HFFc6 (cell line): ENCODE measurements around the gene COLEC11. TPM values are rescaled to one million over a fixed set of nuclear protein-coding genes. Genes with fewer than 3 reads are reported as not detected.

ENCODE experiments used
- DNase-seq: peaks from one replicate; pipeline ENCODE4 v3.0.0-alpha.2; 2018
- H3K27ac Mint-ChIP-seq: 2 replicates; pipeline ENCODE4 v1.8.0; 2020; ENCODE audit warnings: mild to moderate bottlenecking, mixed read lengths
- H3K27me3 Mint-ChIP-seq: 2 replicates; pipeline ENCODE4 v1.8.0; 2021; ENCODE audit warnings: mild to moderate bottlenecking, moderate library complexity, mixed read lengths; ENCODE audit not compliant: insufficient read depth
- H3K36me3 Mint-ChIP-seq: 2 replicates; pipeline ENCODE4 v1.8.0; 2021; ENCODE audit warnings: low read depth, mixed read lengths
- H3K4me1 Mint-ChIP-seq: 2 replicates; pipeline ENCODE4 v1.8.0; 2020; ENCODE audit warnings: low read depth, mixed read lengths
- H3K4me3 Mint-ChIP-seq: 2 replicates; pipeline ENCODE4 v1.8.0; 2020; ENCODE audit warnings: mild to moderate bottlenecking, moderate library complexity, mixed read lengths
- H3K9me3 Mint-ChIP-seq: 2 replicates; pipeline ENCODE4 v1.8.0; 2020; ENCODE audit warnings: mild to moderate bottlenecking, mixed read lengths
- total RNA-seq, 6 experiments: library from RNA; stranded (reverse); fragmentation: NEBNext Ultra II Directional; extraction: Animal tissue kit (Norgen Biotek cat#: 25700); gene quantifications; 2 replicates in 1 of 6; 3 replicates in 5 of 6; pipeline ENCODE4 v1.2.3, GENCODE V29; 2021
- TF ChIP-seq, protein P1 (sequence below): fragments of 200-600 bp; sonication (generic); IDR thresholded peaks from 2 replicates; pipeline ENCODE4 v1.5.0; 2021; ENCODE audit warnings: antibody characterized with exemption, mild to moderate bottlenecking

Gene COLEC11
- total RNA-seq, 6 experiments from 2014 or later, result not detected

DNA sequence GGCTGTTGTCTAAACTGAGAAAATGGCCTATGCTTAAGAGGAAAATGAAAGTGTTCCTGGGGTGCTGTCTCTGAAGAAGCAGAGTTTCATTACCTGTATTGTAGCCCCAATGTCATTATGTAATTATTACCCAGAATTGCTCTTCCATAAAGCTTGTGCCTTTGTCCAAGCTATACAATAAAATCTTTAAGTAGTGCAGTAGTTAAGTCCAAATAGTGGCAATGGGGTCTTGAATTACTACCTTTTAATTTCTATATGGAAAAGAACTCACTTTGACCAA lies 49.3 kb downstream of the COLEC11 start:
- Mint-ChIP-seq H3K27me3 (peaks cover 19% of the 10 kb centered on the region), H3K4me1 (no peaks in the 10 kb centered on the region), H3K9me3 (no peaks in the 10 kb centered on the region), H3K36me3 (no peaks in the 10 kb centered on the region), H3K4me3 (no peak overlapping the region), H3K27ac (no peak overlapping the region)
- TF ChIP-seq, protein P1, sequence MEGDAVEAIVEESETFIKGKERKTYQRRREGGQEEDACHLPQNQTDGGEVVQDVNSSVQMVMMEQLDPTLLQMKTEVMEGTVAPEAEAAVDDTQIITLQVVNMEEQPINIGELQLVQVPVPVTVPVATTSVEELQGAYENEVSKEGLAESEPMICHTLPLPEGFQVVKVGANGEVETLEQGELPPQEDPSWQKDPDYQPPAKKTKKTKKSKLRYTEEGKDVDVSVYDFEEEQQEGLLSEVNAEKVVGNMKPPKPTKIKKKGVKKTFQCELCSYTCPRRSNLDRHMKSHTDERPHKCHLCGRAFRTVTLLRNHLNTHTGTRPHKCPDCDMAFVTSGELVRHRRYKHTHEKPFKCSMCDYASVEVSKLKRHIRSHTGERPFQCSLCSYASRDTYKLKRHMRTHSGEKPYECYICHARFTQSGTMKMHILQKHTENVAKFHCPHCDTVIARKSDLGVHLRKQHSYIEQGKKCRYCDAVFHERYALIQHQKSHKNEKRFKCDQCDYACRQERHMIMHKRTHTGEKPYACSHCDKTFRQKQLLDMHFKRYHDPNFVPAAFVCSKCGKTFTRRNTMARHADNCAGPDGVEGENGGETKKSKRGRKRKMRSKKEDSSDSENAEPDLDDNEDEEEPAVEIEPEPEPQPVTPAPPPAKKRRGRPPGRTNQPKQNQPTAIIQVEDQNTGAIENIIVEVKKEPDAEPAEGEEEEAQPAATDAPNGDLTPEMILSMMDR, result no peak
- DNase-seq, result no peak

DNA sequence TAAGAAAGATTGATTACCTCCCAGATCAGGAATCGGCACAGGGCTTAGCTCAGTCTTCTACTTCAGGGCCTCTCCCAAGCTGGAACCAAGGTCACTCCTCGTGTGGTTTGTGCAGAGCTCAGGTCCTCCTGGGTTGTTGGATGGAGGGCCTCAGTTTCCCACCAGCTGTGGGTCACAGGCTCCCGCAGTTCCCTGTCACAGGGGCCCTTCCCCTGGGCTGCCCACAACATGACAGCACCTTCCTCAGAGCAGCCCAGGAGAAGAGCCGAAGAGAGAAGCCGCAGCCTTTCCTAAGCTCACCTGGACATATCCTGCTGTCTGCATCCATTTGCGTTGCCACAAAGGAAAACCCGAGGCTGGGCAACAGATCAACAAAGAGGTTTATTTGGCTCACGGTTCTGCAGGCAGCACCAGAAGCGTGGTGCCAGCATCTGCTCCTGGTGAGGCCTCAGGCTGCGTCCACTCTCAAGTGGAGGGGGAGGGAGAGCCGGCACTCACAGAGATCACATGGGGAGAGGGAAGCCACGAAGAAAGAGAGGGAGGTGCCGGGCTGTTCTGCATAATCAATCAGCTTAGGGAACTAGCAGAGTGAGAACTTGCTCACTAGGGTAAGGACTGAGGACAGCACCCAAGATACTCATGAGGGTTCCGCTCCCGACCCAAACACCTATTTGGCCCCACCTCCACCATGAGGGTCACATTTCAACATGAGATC lies 50.1 kb downstream of the COLEC11 start:
- no peak overlapping the region for H3K4me3 Mint-ChIP-seq
- DNase-seq, result no peak
- TF ChIP-seq, protein P1, result no peak
- no peaks in the 10 kb centered on the region for H3K36me3 Mint-ChIP-seq
- H3K9me3 Mint-ChIP-seq, result no peaks in the 10 kb centered on the region
- H3K27me3 Mint-ChIP-seq, result peaks cover 24% of the 10 kb centered on the region
- no peak overlapping the region for H3K27ac Mint-ChIP-seq
- H3K4me1 Mint-ChIP-seq, result no peaks in the 10 kb centered on the region

DNA sequence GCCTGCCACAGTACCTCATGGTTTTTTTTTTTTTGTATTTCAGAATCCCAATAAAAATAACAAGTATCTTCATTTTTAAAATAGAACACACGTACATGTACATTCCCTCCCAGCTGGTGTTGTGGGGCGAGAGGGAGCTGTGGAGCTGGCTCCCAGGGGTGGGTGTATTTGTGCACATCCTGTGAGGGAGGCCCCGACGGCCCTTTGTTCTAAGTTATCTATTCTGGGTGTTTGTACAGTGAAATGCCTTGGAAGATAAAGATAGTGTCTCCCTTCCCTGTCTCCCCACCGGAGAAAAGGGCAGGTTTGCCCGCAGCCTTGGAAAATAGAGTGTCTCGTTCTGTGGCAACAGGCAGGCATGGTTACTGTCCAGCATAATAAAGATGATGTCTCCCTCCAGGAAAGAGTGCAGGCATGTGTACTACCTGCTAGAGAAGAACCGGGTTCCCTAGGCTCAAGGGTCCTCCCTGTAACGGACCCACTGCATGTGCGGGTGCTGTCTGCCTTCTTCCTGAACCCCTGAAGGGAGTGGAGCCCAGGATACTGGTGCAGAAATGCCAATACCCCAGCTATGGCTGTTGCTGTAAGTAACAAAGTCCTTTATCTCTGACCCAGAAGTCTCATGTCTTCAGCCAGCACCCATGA lies 51.0 kb downstream of the COLEC11 start:
- Mint-ChIP-seq H3K27me3 (peaks cover 24% of the 10 kb centered on the region), H3K9me3 (no peaks in the 10 kb centered on the region), H3K4me3 (no peak overlapping the region), H3K27ac (no peak overlapping the region), H3K36me3 (no peaks in the 10 kb centered on the region), H3K4me1 (peaks cover 3% of the 10 kb centered on the region; the same call in 1 of the 2 replicates)
- no peak for DNase-seq
- TF ChIP-seq, protein P1, result no peak

DNA sequence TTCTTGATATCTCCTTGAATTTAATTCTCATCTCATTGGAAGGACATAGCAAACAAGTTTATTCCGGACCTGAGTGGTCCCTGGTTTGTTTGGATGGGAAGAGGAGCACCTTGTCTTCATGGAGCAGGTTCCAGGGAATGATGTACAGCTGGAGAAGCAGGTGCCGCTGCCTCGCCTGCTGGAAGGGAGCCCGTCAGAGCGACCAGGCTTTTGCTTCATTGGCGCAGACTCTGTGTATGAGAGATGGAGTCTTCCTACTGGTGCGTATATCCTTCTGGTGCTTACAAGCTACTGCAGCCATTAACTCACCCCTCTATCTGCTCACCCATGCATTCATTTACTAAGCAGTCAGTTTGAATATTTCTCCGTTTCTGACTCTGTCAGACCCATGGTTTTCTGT lies 51.5 kb downstream of the COLEC11 start:
- H3K36me3 Mint-ChIP-seq, result no peaks in the 10 kb centered on the region
- H3K9me3 Mint-ChIP-seq, result no peaks in the 10 kb centered on the region
- H3K4me1 Mint-ChIP-seq, result peaks cover 8% of the 10 kb centered on the region; the same call in 1 of the 2 replicates
- peaks cover 21% of the 10 kb centered on the region for H3K27me3 Mint-ChIP-seq
- DNase-seq, result no peak
- H3K27ac Mint-ChIP-seq, result no peak overlapping the region
- no peak overlapping the region for H3K4me3 Mint-ChIP-seq
- TF ChIP-seq, protein P1, result no peak

DNA sequence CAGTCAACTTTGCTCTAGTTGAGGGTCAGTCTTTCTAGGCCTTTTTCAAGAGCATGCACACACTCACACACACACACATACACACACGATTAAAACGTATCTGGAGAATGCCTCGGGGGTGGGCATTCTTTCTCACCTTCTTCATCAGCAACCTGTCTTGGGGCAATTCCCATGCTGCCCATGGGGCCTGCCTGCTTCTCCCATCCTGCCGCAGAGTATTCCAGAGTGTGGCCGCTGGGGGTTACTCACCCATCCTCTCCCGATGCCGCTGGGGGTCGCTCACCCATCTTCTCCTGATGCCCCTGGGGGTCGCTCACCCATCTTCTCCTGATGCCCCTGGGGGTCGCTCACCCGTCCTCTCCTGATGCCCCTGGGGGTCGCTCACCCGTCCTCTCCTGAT lies 52.3 kb downstream of the COLEC11 start:
- Mint-ChIP-seq H3K27ac (no peak overlapping the region), H3K4me3 (no peak overlapping the region), H3K36me3 (no peaks in the 10 kb centered on the region), H3K9me3 (no peaks in the 10 kb centered on the region), H3K4me1 (peaks cover 10% of the 10 kb centered on the region; the same call in 1 of the 2 replicates), H3K27me3 (peaks cover 24% of the 10 kb centered on the region)
- DNase-seq, result no peak
- TF ChIP-seq, protein P1, result no peak
